Activated naive CD4-positive, alpha-beta T cell treated with anti-CD3 and anti-CD28 coated beads, Interleukin-2, amount 10 ng/mL, durations not matched to agents 5 hours and 36 hours (primary cell): ENCODE data around the gene CKS2. TPM values are rescaled to one million over a fixed set of nuclear protein-coding genes. Genes with fewer than 3 reads are reported as not detected.

ENCODE experiments used
- microRNA-seq: library from miRNA; unstranded; fragments of <30 nt; microRNA quantifications from one replicate; pipeline ENCODE4 v1.2.0, GENCODE V29; 2022; ENCODE audit warnings: borderline microRNAs expressed, borderline replicate concordance
- total RNA-seq, 2 experiments: library from RNA; stranded (reverse); gene quantifications; one replicate each; pipeline ENCODE4 v1.2.3, GENCODE V29; 2021

The CKS2 gene
- 100 to 1,000 TPM; 115 to 118 TPM for total RNA-seq

GRCh38 chr9:89310475-89311345 lies at the start of gene CKS2:
Gene CKS2, plus strand, starts transcription at chr9:89311195. Its CDS starts 98 bp downstream, at chr9:89311293.

DNA sequence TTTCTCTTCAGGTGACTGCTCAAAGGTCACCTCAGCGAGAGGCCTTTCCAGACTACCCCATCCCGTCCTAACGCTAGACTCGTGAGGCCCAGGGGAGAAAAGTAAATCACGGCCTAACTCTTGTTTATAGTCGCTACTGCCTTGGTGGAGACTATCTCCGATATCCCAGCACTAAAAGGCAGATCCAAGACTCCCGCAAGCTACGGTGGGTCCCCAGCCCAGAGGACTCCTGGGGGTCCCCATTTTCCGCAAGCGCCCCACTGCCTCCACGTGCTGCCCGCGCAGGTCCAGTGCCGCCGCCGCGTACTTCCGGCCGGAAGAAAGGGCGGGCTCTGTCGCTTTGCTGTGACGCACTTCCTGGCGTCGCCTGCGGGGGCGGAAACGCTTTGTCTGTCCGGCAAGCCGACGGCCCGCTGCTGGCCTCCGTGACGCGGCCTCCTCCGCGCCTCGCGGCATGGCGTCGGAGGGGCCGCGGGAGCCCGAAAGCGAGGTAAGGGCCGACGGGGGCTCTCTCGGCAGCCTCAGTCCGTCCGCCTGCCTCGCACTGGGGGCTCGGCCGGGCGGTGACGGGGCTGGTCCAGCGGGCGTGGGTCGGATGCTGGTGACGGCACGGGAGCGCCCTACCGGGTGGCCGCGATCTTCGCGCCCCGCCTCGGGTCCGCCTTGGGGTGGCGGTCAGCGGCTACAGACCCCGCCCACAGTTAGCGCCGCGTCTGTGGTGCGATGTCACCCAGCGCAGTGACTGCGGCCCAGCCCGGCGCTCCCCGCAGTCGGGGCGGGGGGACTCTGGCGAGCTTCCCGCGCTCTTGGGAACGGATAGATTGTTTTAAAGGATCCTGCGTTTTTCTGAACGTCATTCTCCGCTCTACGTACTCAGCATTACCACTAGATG lies 7.4 kb downstream of the CKS2 start, which contains the start of gene SECISBP2:
TSS of gene SECISBP2 (plus strand) at position 378 of the 892 bp plus-strand sequence. CDS start at position 455, 77 bp downstream.

Small RNA genes lying within 50 kb of the gene (microRNA-seq; reads per million reads assigned to microRNA genes)
- not detected for gene MIR3153

Other genes with a start within 250 kb of the CKS2 start
- gene SHC3, start 132.4 kb upstream of the CKS2 start, total RNA-seq = not detected
- gene SECISBP2, start 7.3 kb downstream of the CKS2 start, total RNA-seq = 10 to 100 TPM; 43.2 to 46.5 TPM
- 100 to 1,000 TPM; 265 to 285 TPM for gene SEMA4D, start 186.9 kb downstream of the CKS2 start, total RNA-seq